ENCODE data around the gene MSANTD4. TPM values are rescaled to one million over a fixed set of nuclear protein-coding genes. Genes with fewer than 3 reads are reported as not detected.

The MSANTD4 gene
- polyA plus RNA-seq, 3 donors: 1.8 to 2.5 (median 2.1) TPM

DNA sequence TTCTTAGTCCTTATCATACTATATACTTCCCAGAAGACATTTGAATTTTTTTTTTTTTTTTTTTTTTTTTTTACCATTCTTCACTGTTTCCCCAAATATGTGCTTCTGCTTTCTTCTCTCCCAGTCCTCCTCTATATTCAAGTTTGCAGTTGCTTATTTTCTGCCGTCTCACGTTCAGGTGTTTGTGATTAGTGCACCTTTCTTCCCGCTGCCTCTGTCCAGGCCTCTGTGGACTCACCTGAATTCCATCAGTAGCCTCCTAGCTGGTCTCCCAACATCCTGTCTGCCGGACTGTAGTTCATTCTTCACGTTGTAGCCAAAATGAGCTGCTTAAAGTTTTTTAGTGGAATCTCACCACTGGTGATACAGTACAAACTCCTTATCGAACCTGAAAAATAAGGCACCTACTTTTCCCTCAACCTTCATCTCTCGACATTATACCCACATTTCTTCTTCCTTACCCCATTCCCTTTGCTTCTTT, 795 bp upstream of the MSANTD4 start:
- H3K9me3 Mint-ChIP-seq: peaks cover 0 to 4% (median 2%) of the 10 kb centered on the region in 7 donors

GRCh38 chr11:106021181-106021966, 666 bp downstream of the MSANTD4 start:
- H2AFZ ChIP-seq (ENCODE audit: insufficient read depth, low read depth, low read length, poor library complexity, severe bottlenecking): peak overlapping the region; percentile 94
- 0% methylated on average over 10 of the region's 18 CpGs for WGBS (ENCODE audit: insufficient coverage)
- peak; percentile 10 to 79 (median 48) for DNase-seq
- Mint-ChIP-seq H3K27me3 (ENCODE audit: low read depth in 3 of 3) (peaks cover 0 to 6% (median 2%) of the 10 kb centered on the region in 3 donors), H3K9me3 (peaks cover 0 to 2% (median 0%) of the 10 kb centered on the region in 7 donors), H3K27ac (peak overlapping the region; percentile 87 to 95 (median 92)), H3K4me3 (peak overlapping the region; percentile 93 to 96), H3K36me3 (peaks cover 2 to 7% of the 10 kb centered on the region in 2 donors), H3K4me1 (peaks cover 37% of the 10 kb centered on the region)
- peak overlapping the region; percentile 75 for H3K9ac ChIP-seq (ENCODE audit: insufficient read depth, low read length, poor library complexity, severe bottlenecking)
- H3K79me2 ChIP-seq (ENCODE audit: insufficient read depth, low read length): peaks cover 53% of the 10 kb centered on the region
- H4K20me1 ChIP-seq (ENCODE audit: insufficient read depth, low read length): peaks cover 5% of the 10 kb centered on the region
- H3K9me3 ChIP-seq (replicated peaks in 1 of 2; ENCODE audit: control insufficient read depth in 1 of 2, insufficient read depth in 1 of 2, low read length in 2 of 2): no peaks in the 10 kb centered on the region
- H3K36me3 ChIP-seq (replicated peaks in 1 of 2; ENCODE audit: control insufficient read depth in 1 of 2, insufficient read depth in 2 of 2, low read length in 2 of 2): no peaks in the 10 kb centered on the region
- peaks cover 14 to 28% of the 10 kb centered on the region in 2 donors for H3K4me1 ChIP-seq (ENCODE audit: control insufficient read depth in 1 of 2, insufficient read depth in 2 of 2, low read length in 2 of 2)
- H3K27me3 ChIP-seq (ENCODE audit: control insufficient read depth in 2 of 2, insufficient read depth in 2 of 2, low read length in 2 of 2): no peaks in the 10 kb centered on the region
- peak overlapping the region; percentile 92 for H3K4me2 ChIP-seq (replicated peaks; ENCODE audit: extremely low read depth, low read length, poor library complexity, severe bottlenecking)
- intact Hi-C loops (cut with micrococcal nuclease): loop anchor here (5.0 kb wide), 1 partner anchor 56 kb away; the partner anchor contains the start of genes AASDHPPT (in 2 of the 2) and KBTBD3 (in 2 of the 2)
- H3K4me3 ChIP-seq (replicated peaks in 1 of 3; ENCODE audit: low read depth in 2 of 3, low read length in 3 of 3): peak overlapping the region; percentile 76 to 95 (median 83)
- H3K27ac ChIP-seq (ENCODE audit: low read depth in 1 of 2, low read length in 2 of 2): peak overlapping the region; percentile 77 to 80
- TF ChIP-seq, protein P1, sequence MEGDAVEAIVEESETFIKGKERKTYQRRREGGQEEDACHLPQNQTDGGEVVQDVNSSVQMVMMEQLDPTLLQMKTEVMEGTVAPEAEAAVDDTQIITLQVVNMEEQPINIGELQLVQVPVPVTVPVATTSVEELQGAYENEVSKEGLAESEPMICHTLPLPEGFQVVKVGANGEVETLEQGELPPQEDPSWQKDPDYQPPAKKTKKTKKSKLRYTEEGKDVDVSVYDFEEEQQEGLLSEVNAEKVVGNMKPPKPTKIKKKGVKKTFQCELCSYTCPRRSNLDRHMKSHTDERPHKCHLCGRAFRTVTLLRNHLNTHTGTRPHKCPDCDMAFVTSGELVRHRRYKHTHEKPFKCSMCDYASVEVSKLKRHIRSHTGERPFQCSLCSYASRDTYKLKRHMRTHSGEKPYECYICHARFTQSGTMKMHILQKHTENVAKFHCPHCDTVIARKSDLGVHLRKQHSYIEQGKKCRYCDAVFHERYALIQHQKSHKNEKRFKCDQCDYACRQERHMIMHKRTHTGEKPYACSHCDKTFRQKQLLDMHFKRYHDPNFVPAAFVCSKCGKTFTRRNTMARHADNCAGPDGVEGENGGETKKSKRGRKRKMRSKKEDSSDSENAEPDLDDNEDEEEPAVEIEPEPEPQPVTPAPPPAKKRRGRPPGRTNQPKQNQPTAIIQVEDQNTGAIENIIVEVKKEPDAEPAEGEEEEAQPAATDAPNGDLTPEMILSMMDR (IDR thresholded peaks at IDR 0.05): no peak

More for the DNA sequence above, 795 bp upstream of the MSANTD4 start:
- 85% methylated on average over 7 of the region's 7 CpGs for WGBS (ENCODE audit: insufficient coverage)
- intact Hi-C loops (cut with micrococcal nuclease): loop anchor here (5.0 kb wide), 1 partner anchor 54 kb away; the partner anchor contains the start of genes AASDHPPT (in 2 of the 2) and KBTBD3 (in 2 of the 2)
- H3K27me3 ChIP-seq (ENCODE audit: control insufficient read depth in 2 of 2, insufficient read depth in 2 of 2, low read length in 2 of 2): no peaks in the 10 kb centered on the region
- H3K27ac Mint-ChIP-seq: peak overlapping the region; percentile 87 to 95 (median 93)
- H4K20me1 ChIP-seq (ENCODE audit: insufficient read depth, low read length): no peaks in the 10 kb centered on the region
- no peaks in the 10 kb centered on the region for H3K9me3 ChIP-seq (replicated peaks in 1 of 2; ENCODE audit: control insufficient read depth in 1 of 2, insufficient read depth in 1 of 2, low read length in 2 of 2)
- H2AFZ ChIP-seq (ENCODE audit: insufficient read depth, low read depth, low read length, poor library complexity, severe bottlenecking): peak overlapping the region; percentile 94
- peaks cover 31% of the 10 kb centered on the region for H3K4me1 Mint-ChIP-seq
- H3K4me3 ChIP-seq (replicated peaks in 1 of 3; ENCODE audit: low read depth in 2 of 3, low read length in 3 of 3): peak overlapping the region; percentile 52 to 95 (median 83)
- peak overlapping the region; percentile 77 to 80 for H3K27ac ChIP-seq (ENCODE audit: low read depth in 1 of 2, low read length in 2 of 2)
- H3K9ac ChIP-seq (ENCODE audit: insufficient read depth, low read length, poor library complexity, severe bottlenecking): peak overlapping the region; percentile 41
- peaks cover 39% of the 10 kb centered on the region for H3K79me2 ChIP-seq (ENCODE audit: insufficient read depth, low read length)
- peaks cover 0 to 6% (median 2%) of the 10 kb centered on the region in 3 donors for H3K27me3 Mint-ChIP-seq (ENCODE audit: low read depth in 3 of 3)
- TF ChIP-seq, protein P1 (IDR thresholded peaks at IDR 0.05): no peak
- H3K36me3 Mint-ChIP-seq: peaks cover 2 to 7% of the 10 kb centered on the region in 2 donors
- peak in 1 of 3 donors; percentile 4 for DNase-seq
- H3K4me2 ChIP-seq (replicated peaks; ENCODE audit: extremely low read depth, low read length, poor library complexity, severe bottlenecking): peak overlapping the region; percentile 92
- H3K4me3 Mint-ChIP-seq: peak overlapping the region; percentile 93 to 96
- H3K4me1 ChIP-seq (ENCODE audit: control insufficient read depth in 1 of 2, insufficient read depth in 2 of 2, low read length in 2 of 2): peaks cover 14 to 21% of the 10 kb centered on the region in 2 donors
- H3K36me3 ChIP-seq (replicated peaks in 1 of 2; ENCODE audit: control insufficient read depth in 1 of 2, insufficient read depth in 2 of 2, low read length in 2 of 2): no peaks in the 10 kb centered on the region
